Stimulated activated CD4-positive, alpha-beta T cell treated with anti-CD3 and anti-CD28 coated beads, TNF-alpha, amount 100 ng/mL, for 24 hours (primary cell): Measurements from ENCODE around the gene RFXANK.
"Not testable (repeated sequence)": the region's sequence is repeated elsewhere in the genome, so short reads cannot be mapped to it uniquely, and the experiment has no call there.

Experiments used
- DNase-seq, 3 experiments: peaks; one replicate each; pipeline ENCODE4 v3.0.0-alpha.2; 2020; ENCODE audit warnings: low read depth in 3 of 3

The RFXANK gene

GRCh38 chr19:19192078-19192882, at the start of gene RFXANK, which contains the start of gene BORCS8:
RFXANK (plus strand) TSS chr19:19192258; CDS start chr19:19193947, 1,689 bp downstream.
BORCS8 (minus strand) TSS chr19:19192152; CDS start chr19:19192117, 35 bp downstream.
- peak; percentile 98 for DNase-seq

GRCh38 chr19:19142347-19142746, 49.7 kb upstream of the RFXANK start:
- no peak for DNase-seq

GRCh38 chr19:19145281-19145680, 46.8 kb upstream of the RFXANK start:
- DNase-seq = no peak

GRCh38 chr19:19145684-19146608, 46.1 kb upstream of the RFXANK start:
- peak; percentile 76 to 83 (median 77) for DNase-seq

GRCh38 chr19:19146865-19147264, 45.2 kb upstream of the RFXANK start:
- no peak for DNase-seq

- no peak for DNase-seq
Observed at GRCh38 chr19:19147344-19147743, 44.7 kb upstream of the RFXANK start.

GRCh38 chr19:19148504-19148903, 43.6 kb upstream of the RFXANK start:
- DNase-seq = not testable (repeated sequence)

- DNase-seq = no peak
Observed at GRCh38 chr19:19149435-19149834, 42.6 kb upstream of the RFXANK start.

GRCh38 chr19:19151418-19151817, 40.6 kb upstream of the RFXANK start:
- no peak for DNase-seq

- no peak for DNase-seq
Observed at GRCh38 chr19:19152668-19153384, 39.2 kb upstream of the RFXANK start.

GRCh38 chr19:19154768-19155494, 37.1 kb upstream of the RFXANK start:
- DNase-seq = no peak

- DNase-seq = no peak
Observed at GRCh38 chr19:19155495-19156219, 36.4 kb upstream of the RFXANK start.

- no peak for DNase-seq
Observed at GRCh38 chr19:19157808-19158207, 34.2 kb upstream of the RFXANK start.

- DNase-seq = no peak
Observed at GRCh38 chr19:19159534-19159933, 32.5 kb upstream of the RFXANK start.

- no peak for DNase-seq
Observed at GRCh38 chr19:19160461-19161035, 31.5 kb upstream of the RFXANK start.

- no peak for DNase-seq
Observed at GRCh38 chr19:19162495-19162894, 29.6 kb upstream of the RFXANK start.

- DNase-seq = no peak
Observed at GRCh38 chr19:19165396-19165795, 26.7 kb upstream of the RFXANK start.

GRCh38 chr19:19167612-19168011, 24.4 kb upstream of the RFXANK start:
- no peak for DNase-seq

GRCh38 chr19:19169236-19170052, 22.6 kb upstream of the RFXANK start:
- DNase-seq = no peak
